ENCODE measurements around the gene TINCR.

GRCh38 chr19:5519076-5519475 lies 48.7 kb downstream of the TINCR start:
- TF ChIP-seq CTCF (IDR thresholded peaks at IDR 0.05) (no peak), POLR2A (IDR thresholded peaks at IDR 0.05) (no peak)

Measured in right lobe of liver (tissue), 4 donors.